H9 (cell line): Measurements from ENCODE around the gene NUP98. TPM values are rescaled to one million over a fixed set of nuclear protein-coding genes. Genes with fewer than 3 reads are reported as not detected.

Experiments
- DNase-seq: peaks from one replicate; pipeline ENCODE4 v3.0.0-alpha.2; 2017
- H2AFZ ChIP-seq: one replicate; pipeline ENCODE4 v1.6.1; 2013; ENCODE audit warnings: mild to moderate bottlenecking, low read length, control low read depth, moderate library complexity
- H2AK5ac ChIP-seq: 2 replicates; pipeline ENCODE4 v1.6.1; 2013; ENCODE audit warnings: low read length, control low read depth, mixed read lengths; ENCODE audit not compliant: insufficient read length
- H2BK120ac ChIP-seq: one replicate; pipeline ENCODE4 v1.6.1; 2013; ENCODE audit warnings: low read depth, mild to moderate bottlenecking, low read length, control low read depth, inconsistent platforms; ENCODE audit not compliant: poor library complexity, severe bottlenecking
- H2BK12ac ChIP-seq: 2 replicates; pipeline ENCODE4 v1.6.1; 2013; ENCODE audit warnings: low read length, control low read depth, mixed read lengths, low read depth; ENCODE audit not compliant: insufficient read length
- H2BK15ac ChIP-seq: 2 replicates; pipeline ENCODE4 v1.6.1; 2013; ENCODE audit warnings: low read depth, low read length, control low read depth
- H2BK20ac ChIP-seq: one replicate; pipeline ENCODE4 v1.6.1; 2013; ENCODE audit warnings: low read depth, mild to moderate bottlenecking, low read length, control low read depth, inconsistent platforms; ENCODE audit not compliant: poor library complexity, severe bottlenecking
- H2BK5ac ChIP-seq: 2 replicates; pipeline ENCODE4 v1.6.1; 2013; ENCODE audit warnings: low read length, control low read depth, mixed read lengths; ENCODE audit not compliant: insufficient read length
- H3K14ac ChIP-seq: 2 replicates; pipeline ENCODE4 v1.6.1; 2013; ENCODE audit warnings: low read length, control low read depth; ENCODE audit not compliant: insufficient read depth
- H3K18ac ChIP-seq: 2 replicates; pipeline ENCODE4 v1.6.1; 2013; ENCODE audit warnings: low read depth, mild to moderate bottlenecking, mixed read lengths, low read length, control low read depth; ENCODE audit not compliant: insufficient read length
- H3K23ac ChIP-seq: 2 replicates; pipeline ENCODE4 v1.6.1; 2013; ENCODE audit warnings: low read length, control low read depth, mixed read lengths, low read depth; ENCODE audit not compliant: insufficient read length
- H3K23me2 ChIP-seq: 2 replicates; pipeline ENCODE4 v1.6.1; 2013; ENCODE audit warnings: low read depth, mild to moderate bottlenecking, mixed read lengths, low read length, control low read depth; ENCODE audit not compliant: insufficient read length, poor library complexity, severe bottlenecking
- H3K27ac ChIP-seq: 2 replicates; pipeline ENCODE4 v1.5.1; 2013; ENCODE audit warnings: low read length, control low read depth, mixed read lengths, low read depth; ENCODE audit not compliant: insufficient read length
- H3K27me3 ChIP-seq: 2 replicates; pipeline ENCODE4 v1.6.1; 2013; ENCODE audit warnings: low read length, control low read depth, inconsistent platforms; ENCODE audit not compliant: insufficient read depth
- H3K4ac ChIP-seq: 2 replicates; pipeline ENCODE4 v1.6.1; 2013; ENCODE audit warnings: low read depth, mild to moderate bottlenecking, control low read depth, inconsistent platforms, low read length, moderate library complexity
- H3K4me1 ChIP-seq: 2 replicates; pipeline ENCODE4 v1.6.1; 2013; ENCODE audit warnings: low read length, control low read depth, inconsistent platforms; ENCODE audit not compliant: insufficient read depth
- H3K4me2 ChIP-seq: 2 replicates; pipeline ENCODE4 v1.6.1; 2013; ENCODE audit warnings: low read length, control low read depth, mixed read lengths; ENCODE audit not compliant: insufficient read length, insufficient read depth
- H3K56ac ChIP-seq: 2 replicates; pipeline ENCODE4 v1.6.1; 2013; ENCODE audit warnings: low read depth, mild to moderate bottlenecking, mixed read lengths, low read length, control low read depth; ENCODE audit not compliant: insufficient read length
- H3K79me1 ChIP-seq: 2 replicates; pipeline ENCODE4 v1.6.1; 2013; ENCODE audit warnings: low read depth, mild to moderate bottlenecking, moderate library complexity, low read length, control low read depth, inconsistent platforms; ENCODE audit not compliant: insufficient read depth, poor library complexity, severe bottlenecking
- H3K79me2 ChIP-seq: 2 replicates; pipeline ENCODE4 v1.6.1; 2013; ENCODE audit warnings: low read length, control low read depth, inconsistent platforms; ENCODE audit not compliant: insufficient read depth
- H3K9ac ChIP-seq: 2 replicates; pipeline ENCODE4 v1.6.1; 2013; ENCODE audit warnings: low read length, control low read depth, mixed read lengths; ENCODE audit not compliant: insufficient read length; ENCODE audit errors: extremely low read depth
- H3K9me3 ChIP-seq: one replicate; pipeline ENCODE4 v1.6.1; 2013; ENCODE audit warnings: low read depth, low read length, inconsistent platforms; ENCODE audit not compliant: control insufficient read depth
- H3T11ph ChIP-seq: one replicate; pipeline ENCODE4 v1.6.1; 2013; ENCODE audit warnings: mild to moderate bottlenecking, low read length, control low read depth, inconsistent platforms
- H4K20me1 ChIP-seq: one replicate; pipeline ENCODE4 v1.6.1; 2013; ENCODE audit not compliant: control insufficient read depth, insufficient read length, insufficient read depth
- H4K5ac ChIP-seq: 2 replicates; pipeline ENCODE4 v1.6.1; 2013; ENCODE audit warnings: low read depth, mild to moderate bottlenecking, mixed read lengths, low read length, control low read depth; ENCODE audit not compliant: insufficient read length
- H4K8ac ChIP-seq: replicated peaks from 2 replicates; pipeline ENCODE4 v1.6.1; 2013; ENCODE audit warnings: low read length, control low read depth, mixed read lengths, low read depth; ENCODE audit not compliant: insufficient read length
- H4K91ac ChIP-seq: 2 replicates; pipeline ENCODE4 v1.6.1; 2013; ENCODE audit warnings: low read depth, mild to moderate bottlenecking, moderate library complexity, mixed read lengths, low read length, control low read depth; ENCODE audit not compliant: insufficient read length
- H3K27ac Mint-ChIP-seq, 3 experiments: 2 replicates in 2 of 3; 3 replicates in 1 of 3; pipeline ENCODE4 v1.8.0; 2020 to 2021; ENCODE audit warnings: mixed read lengths in 3 of 3, mild to moderate bottlenecking in 1 of 3, moderate library complexity in 1 of 3
- H3K27me3 Mint-ChIP-seq: 2 replicates; pipeline ENCODE4 v1.8.0; 2021; ENCODE audit warnings: low read depth, mild to moderate bottlenecking, moderate library complexity, mixed read lengths
- H3K36me3 Mint-ChIP-seq, 3 experiments: 2 replicates in 2 of 3; 3 replicates in 1 of 3; pipeline ENCODE4 v1.8.0; 2020 to 2021; ENCODE audit warnings: low read depth in 3 of 3, mixed read lengths in 3 of 3; ENCODE audit not compliant: insufficient read depth in 1 of 3
- H3K4me1 Mint-ChIP-seq, 2 experiments: 2 replicates each; pipeline ENCODE4 v1.8.0; 2020; ENCODE audit warnings: mixed read lengths in 2 of 2
- H3K4me3 Mint-ChIP-seq, 2 experiments: 2 replicates in 1 of 2; 3 replicates in 1 of 2; pipeline ENCODE4 v1.8.0; 2020 to 2021; ENCODE audit warnings: mild to moderate bottlenecking in 2 of 2, mixed read lengths in 2 of 2, moderate library complexity in 1 of 2
- H3K9me3 Mint-ChIP-seq, 2 experiments: 2 replicates in 1 of 2; 3 replicates in 1 of 2; pipeline ENCODE4 v1.8.0; 2020; ENCODE audit warnings: mild to moderate bottlenecking in 2 of 2, mixed read lengths in 2 of 2, moderate library complexity in 1 of 2
- WGBS: extraction: QIAGEN DNeasy Blood & Tissue Kit; methylation state at CpG from one replicate; pipeline ENCODE4 v1.1.7; 2013; ENCODE audit warnings: missing lambda C conversion rate, low lambda C conversion rate, mixed read lengths; ENCODE audit not compliant: insufficient read length; ENCODE audit errors: extremely low coverage; 5-methylcytosine and 5-hydroxymethylcytosine counted together
- total RNA-seq: library from RNA; stranded (reverse); gene quantifications from 2 replicates; pipeline ENCODE4 v1.2.1, GENCODE V29; 2021
- TF ChIP-seq, protein P1 (sequence below): fragments of 200-600 bp; sonication (generic); conservative IDR thresholded peaks from 3 replicates; pipeline ENCODE4 v1.8.0; 2021; ENCODE audit warnings: antibody characterized with exemption, mild to moderate bottlenecking

Gene NUP98
- total RNA-seq, 1 experiment from 2014 or later: 105 TPM

- H3K4ac ChIP-seq: no peak overlapping the region
- H3K4me2 ChIP-seq: no peak overlapping the region
- no peak overlapping the region for H2BK12ac ChIP-seq
- H3K4me1 Mint-ChIP-seq: peaks cover 0 to 6% of the 10 kb centered on the region in 2 experiments; a peak in 2 of 4 replicates
- H4K20me1 ChIP-seq: no peaks in the 10 kb centered on the region
- H3K23ac ChIP-seq: no peak overlapping the region
- TF ChIP-seq, protein P1, sequence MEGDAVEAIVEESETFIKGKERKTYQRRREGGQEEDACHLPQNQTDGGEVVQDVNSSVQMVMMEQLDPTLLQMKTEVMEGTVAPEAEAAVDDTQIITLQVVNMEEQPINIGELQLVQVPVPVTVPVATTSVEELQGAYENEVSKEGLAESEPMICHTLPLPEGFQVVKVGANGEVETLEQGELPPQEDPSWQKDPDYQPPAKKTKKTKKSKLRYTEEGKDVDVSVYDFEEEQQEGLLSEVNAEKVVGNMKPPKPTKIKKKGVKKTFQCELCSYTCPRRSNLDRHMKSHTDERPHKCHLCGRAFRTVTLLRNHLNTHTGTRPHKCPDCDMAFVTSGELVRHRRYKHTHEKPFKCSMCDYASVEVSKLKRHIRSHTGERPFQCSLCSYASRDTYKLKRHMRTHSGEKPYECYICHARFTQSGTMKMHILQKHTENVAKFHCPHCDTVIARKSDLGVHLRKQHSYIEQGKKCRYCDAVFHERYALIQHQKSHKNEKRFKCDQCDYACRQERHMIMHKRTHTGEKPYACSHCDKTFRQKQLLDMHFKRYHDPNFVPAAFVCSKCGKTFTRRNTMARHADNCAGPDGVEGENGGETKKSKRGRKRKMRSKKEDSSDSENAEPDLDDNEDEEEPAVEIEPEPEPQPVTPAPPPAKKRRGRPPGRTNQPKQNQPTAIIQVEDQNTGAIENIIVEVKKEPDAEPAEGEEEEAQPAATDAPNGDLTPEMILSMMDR: no peak
- H3K79me2 ChIP-seq: no peaks in the 10 kb centered on the region
- H2AK5ac ChIP-seq: no peak overlapping the region
- H4K91ac ChIP-seq: no peak overlapping the region
- H2BK5ac ChIP-seq: no peak overlapping the region
- no peak overlapping the region for H4K5ac ChIP-seq
- H4K8ac ChIP-seq: no peak overlapping the region
- H3K27me3 Mint-ChIP-seq: no peaks in the 10 kb centered on the region; the same call in 1 of the 2 replicates
- no peaks in the 10 kb centered on the region for H3K27me3 ChIP-seq
- no peaks in the 10 kb centered on the region for H3K23me2 ChIP-seq
- no peaks in the 10 kb centered on the region for H3K4me1 ChIP-seq
- no peak overlapping the region for H3K27ac ChIP-seq
- no peak overlapping the region for H2BK20ac ChIP-seq
- no peak overlapping the region for H3K14ac ChIP-seq
- peaks cover 0 to 46% (median 4%) of the 10 kb centered on the region in 3 experiments; a peak in 4 of 7 replicates for H3K36me3 Mint-ChIP-seq
- H3K4me3 Mint-ChIP-seq: no peak overlapping the region
- no peak overlapping the region for H3T11ph ChIP-seq
- no peak overlapping the region for H2AFZ ChIP-seq
- no peak overlapping the region for H2BK15ac ChIP-seq
- DNase-seq: no peak
- no peak overlapping the region for H3K56ac ChIP-seq
- WGBS: no CpG with 5 or more reads among the region's 89 CpGs
- no peaks in the 10 kb centered on the region for H3K9me3 ChIP-seq
- no peak overlapping the region for H2BK120ac ChIP-seq
- no peak overlapping the region for H3K27ac Mint-ChIP-seq
- H3K18ac ChIP-seq: no peak overlapping the region
- H3K79me1 ChIP-seq: no peaks in the 10 kb centered on the region
- H3K9ac ChIP-seq: no peak overlapping the region
- H3K9me3 Mint-ChIP-seq: no peaks in the 10 kb centered on the region
These were observed 130.0 kb downstream of the NUP98 start for GRCh38 chr11:3667149-3668035.
